HEK293T (cell line): ENCODE data around the gene STK39.

Experiments
- CTCF ChIA-PET: fragments of 350-600 bp; formaldehyde crosslinking; extraction: SDS; loops from one replicate; lab custom pipeline; 2021; ENCODE audit warnings: antibody characterized with exemption, inconsistent platforms; lab: Yijun Ruan, JAX
- POLR2A ChIA-PET: fragments of 350-600 bp; formaldehyde crosslinking; extraction: SDS; loops from one replicate; lab custom pipeline; 2020; ENCODE audit warnings: antibody characterized with exemption, inconsistent platforms; lab: Yijun Ruan, JAX
- DNase-seq: peaks from one replicate; pipeline ENCODE4 v3.0.0; 2012; ENCODE audit warnings: mixed read lengths; ENCODE audit errors: extremely low spot score
- ARNT ChIP-seq: fragments of 450-650 bp; IDR thresholded peaks from 2 replicates; pipeline ENCODE4 v1.6.1; 2017; ENCODE audit warnings: mild to moderate bottlenecking
- BHLHE40 ChIP-seq: fragments of 450-650 bp; IDR thresholded peaks from 2 replicates; pipeline ENCODE4 v1.6.1; 2016; ENCODE audit warnings: mild to moderate bottlenecking, moderate library complexity, borderline replicate concordance
- CTBP1 ChIP-seq: fragments of 450-650 bp; IDR thresholded peaks from 2 replicates; pipeline ENCODE4 v1.6.1; 2016; ENCODE audit warnings: borderline replicate concordance
- ELF4 ChIP-seq: fragments of 450-650 bp; IDR thresholded peaks from 2 replicates; pipeline ENCODE4 v1.6.1; 2017; ENCODE audit warnings: antibody characterized with exemption
- FOXA1 ChIP-seq: fragments of 450-650 bp; IDR thresholded peaks from 2 replicates; pipeline ENCODE4 v1.6.1; 2016; ENCODE audit warnings: mild to moderate bottlenecking
- FOXK2 ChIP-seq: fragments of 450-650 bp; IDR thresholded peaks from 2 replicates; pipeline ENCODE4 v1.6.1; 2016; ENCODE audit warnings: mild to moderate bottlenecking
- FOXM1 ChIP-seq: fragments of 450-650 bp; IDR thresholded peaks from 2 replicates; pipeline ENCODE4 v1.6.1; 2017; ENCODE audit warnings: mild to moderate bottlenecking, borderline replicate concordance
- HDGF ChIP-seq: fragments of 450-650 bp; IDR thresholded peaks from 2 replicates; pipeline ENCODE4 v1.6.1; 2017; ENCODE audit warnings: antibody characterized with exemption, borderline replicate concordance
- L3MBTL2 ChIP-seq: fragments of 450-650 bp; conservative IDR thresholded peaks from 2 replicates; pipeline ENCODE4 v1.6.1; 2016; ENCODE audit warnings: mild to moderate bottlenecking
- LEF1 ChIP-seq: fragments of 450-650 bp; IDR thresholded peaks from 2 replicates; pipeline ENCODE4 v1.6.1; 2017; ENCODE audit warnings: mild to moderate bottlenecking, borderline replicate concordance
- NFRKB ChIP-seq: fragments of 450-650 bp; IDR thresholded peaks from 2 replicates; pipeline ENCODE4 v1.6.1; 2016; ENCODE audit warnings: mild to moderate bottlenecking, moderate library complexity
- PKNOX1 ChIP-seq: fragments of 450-650 bp; IDR thresholded peaks from 2 replicates; pipeline ENCODE4 v1.6.1; 2016
- SP1 ChIP-seq: fragments of 450-650 bp; IDR thresholded peaks from 2 replicates; pipeline ENCODE4 v1.6.1; 2017
- SUZ12 ChIP-seq: fragments of 450-650 bp; IDR thresholded peaks from 2 replicates; pipeline ENCODE4 v1.6.1; 2016; ENCODE audit warnings: mild to moderate bottlenecking
- TARDBP ChIP-seq: fragments of 450-650 bp; IDR thresholded peaks from 2 replicates; pipeline ENCODE4 v1.6.1; 2016
- ZNF384 ChIP-seq: fragments of 450-650 bp; IDR thresholded peaks from 2 replicates; pipeline ENCODE4 v1.6.1; 2016

STK39 gene

DNA sequence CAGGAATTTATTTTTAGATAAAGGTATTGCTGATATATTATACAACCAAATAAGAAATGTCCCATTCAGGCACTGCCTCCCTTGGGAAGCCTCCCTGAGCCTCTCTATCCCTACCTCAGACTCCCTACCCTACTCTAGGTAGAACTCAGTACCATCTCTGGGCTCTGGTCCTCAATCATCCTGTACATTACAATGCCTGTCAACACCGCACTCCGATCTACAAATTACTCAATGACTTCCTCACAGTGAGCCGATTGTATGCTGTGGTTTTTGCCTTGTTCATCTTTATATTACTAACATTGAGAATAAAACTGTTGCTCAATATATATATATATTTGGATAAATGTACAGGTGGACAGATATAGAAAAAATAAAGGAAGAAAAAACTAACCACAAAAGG, 207.5 kb downstream of the STK39 start:
- no peak for DNase-seq
- ChIA-PET POLR2A (no interaction called here), CTCF (no interaction called here)
- no peak for TF ChIP-seq TARDBP
- no peak for TF ChIP-seq FOXM1
- TF ChIP-seq FOXK2, result no peak
- TF ChIP-seq PKNOX1, result no peak
- no peak for TF ChIP-seq ELF4
- TF ChIP-seq SUZ12, result no peak
- TF ChIP-seq HDGF, result no peak
- TF ChIP-seq NFRKB, result no peak
- TF ChIP-seq LEF1, result no peak
- TF ChIP-seq SP1, result no peak
- no peak for TF ChIP-seq ZNF384
- TF ChIP-seq BHLHE40, result no peak
- TF ChIP-seq ARNT, result no peak
- no peak for TF ChIP-seq L3MBTL2
- no peak for TF ChIP-seq FOXA1
- no peak for TF ChIP-seq CTBP1

DNA sequence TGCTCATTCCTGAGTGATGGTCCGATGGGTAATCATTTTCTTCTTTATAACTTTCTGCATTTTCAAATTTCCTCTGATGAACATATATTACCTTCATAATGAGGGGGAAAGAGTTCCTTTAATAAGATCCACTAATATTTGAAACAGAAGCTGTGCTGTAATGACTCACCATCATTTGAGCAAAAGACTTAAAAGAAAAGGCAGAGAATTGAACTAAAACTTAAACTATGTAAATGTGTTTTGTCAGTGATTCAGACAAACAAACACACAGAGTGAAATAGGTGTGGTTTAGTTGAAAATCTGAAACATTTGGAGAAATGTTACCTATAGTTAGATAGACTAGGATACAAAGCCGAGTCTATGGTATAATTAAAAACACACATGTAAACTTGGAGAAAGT, 209.6 kb downstream of the STK39 start:
- TF ChIP-seq TARDBP (no peak), SUZ12 (no peak), L3MBTL2 (no peak), HDGF (no peak), BHLHE40 (no peak), SP1 (no peak), PKNOX1 (no peak)
- no peak for DNase-seq
- ChIA-PET POLR2A (no interaction called here), CTCF (interaction anchor here (0.5 kb wide), 1 partner anchor 1499 kb away, joined by 3 read pairs; no protein-coding TSS in a partner anchor)

DNA sequence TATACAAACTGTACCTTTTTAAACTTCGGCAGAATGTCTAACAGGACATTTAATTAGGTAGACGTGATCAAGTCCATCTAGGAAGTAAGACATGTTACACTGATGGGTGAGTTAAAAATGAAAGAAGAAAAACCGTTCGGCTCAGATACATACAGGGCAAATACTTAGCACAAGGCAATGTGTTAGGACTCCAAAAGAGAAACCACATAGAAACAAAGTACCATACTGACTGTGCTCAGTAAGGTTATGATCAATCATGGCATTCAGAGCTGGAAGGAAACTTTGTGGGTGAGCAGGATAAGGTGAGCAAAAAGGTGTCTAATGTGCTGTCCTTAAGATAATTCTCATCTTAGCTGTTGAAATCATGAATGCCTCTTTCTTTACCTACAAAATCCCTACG, 211.9 kb downstream of the STK39 start:
- POLR2A ChIA-PET, result no interaction called here
- CTCF ChIA-PET, result no interaction called here
- TF ChIP-seq HDGF (no peak), ARNT (no peak), LEF1 (no peak), CTBP1 (no peak), ELF4 (no peak), NFRKB (no peak), BHLHE40 (no peak), SUZ12 (no peak)
- no peak for DNase-seq

- ChIA-PET POLR2A (no interaction called here), CTCF (no interaction called here)
Measured at GRCh38 chr2:168034616-168035015, 212.8 kb downstream of the STK39 start.

GRCh38 chr2:168033966-168034365, 213.4 kb downstream of the STK39 start:
- ChIA-PET CTCF (no interaction called here), POLR2A (no interaction called here)
- TF ChIP-seq CTBP1 (no peak), FOXM1 (no peak), BHLHE40 (no peak), ELF4 (no peak), SP1 (no peak), TARDBP (no peak), FOXK2 (no peak), FOXA1 (no peak), NFRKB (no peak), PKNOX1 (no peak), LEF1 (no peak), SUZ12 (no peak), HDGF (no peak), ZNF384 (no peak), L3MBTL2 (no peak)
- no peak for DNase-seq

More at GRCh38 chr2:168034616-168035015, 212.8 kb downstream of the STK39 start:
- no peak for DNase-seq
- no peak for TF ChIP-seq BHLHE40
- no peak for TF ChIP-seq SP1
- TF ChIP-seq ARNT, result no peak

- CTCF ChIA-PET, result no interaction called here
Measured at GRCh38 chr2:168032091-168032490, 215.3 kb downstream of the STK39 start.

More at GRCh38 chr2:168032091-168032490, 215.3 kb downstream of the STK39 start:
- TF ChIP-seq BHLHE40 (no peak), ARNT (no peak), SP1 (no peak), TARDBP (no peak), FOXM1 (no peak), PKNOX1 (no peak), HDGF (no peak), ZNF384 (no peak), FOXA1 (no peak), NFRKB (no peak), LEF1 (no peak)
- DNase-seq, result no peak
- POLR2A ChIA-PET, result no interaction called here
